ENCODE measurements around the gene SLC5A4.
A peak's percentile ranks its signal among the peaks of the same experiment; 100 is the strongest.
"Not testable (repeated sequence)": the region's sequence is repeated elsewhere in the genome, so short reads cannot be mapped to it uniquely, and the experiment has no call there.

SLC5A4 gene

DNA sequence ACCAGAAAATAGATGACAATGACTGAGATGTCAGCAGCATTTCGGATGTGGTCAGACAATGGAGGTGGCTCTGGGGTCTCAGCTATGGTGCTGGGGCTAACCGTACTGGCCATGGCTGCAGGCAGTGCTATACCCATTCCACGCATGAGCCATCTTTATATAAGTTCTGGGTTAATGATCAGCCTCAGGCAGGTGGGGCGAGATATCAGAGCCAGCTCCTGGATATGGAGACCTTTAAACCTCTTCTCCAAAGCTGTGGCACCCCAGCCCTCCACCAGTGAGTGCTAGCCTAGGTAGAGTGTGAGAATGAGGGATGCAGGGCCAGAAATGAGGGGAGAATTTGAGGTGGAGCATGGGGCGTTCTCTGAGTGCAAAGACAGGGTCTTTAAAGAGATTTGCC is at the start of gene SLC5A4:
Gene SLC5A4, minus strand, starts transcription at position 131 of the 400 bp plus-strand sequence. Its CDS starts 18 bp downstream, at position 113.
- DNase-seq = no peak

DNA sequence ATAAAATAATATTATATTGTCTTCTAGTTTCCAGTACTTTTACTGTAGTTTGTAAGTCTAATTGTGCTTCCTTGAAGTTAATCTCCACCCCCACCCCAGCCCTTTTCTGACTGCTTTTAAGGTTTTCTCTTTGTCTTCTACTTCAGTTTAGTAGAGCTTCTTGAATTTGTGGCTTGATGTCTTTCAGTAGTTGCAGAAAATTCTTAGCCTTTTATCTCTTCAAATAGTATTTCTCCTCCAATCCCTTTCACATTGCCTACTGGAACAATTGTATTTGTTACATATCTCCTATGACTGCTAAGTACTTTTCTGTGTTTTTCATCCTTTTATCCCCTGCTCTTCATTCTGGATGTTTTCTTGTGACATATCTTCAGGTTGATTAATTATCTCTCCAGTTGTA is 38.8 kb upstream of the SLC5A4 start:
- DNase-seq = not testable (repeated sequence)

GRCh38 chr22:32286290-32286840 is 31.2 kb upstream of the SLC5A4 start:
- no peak for DNase-seq

DNA sequence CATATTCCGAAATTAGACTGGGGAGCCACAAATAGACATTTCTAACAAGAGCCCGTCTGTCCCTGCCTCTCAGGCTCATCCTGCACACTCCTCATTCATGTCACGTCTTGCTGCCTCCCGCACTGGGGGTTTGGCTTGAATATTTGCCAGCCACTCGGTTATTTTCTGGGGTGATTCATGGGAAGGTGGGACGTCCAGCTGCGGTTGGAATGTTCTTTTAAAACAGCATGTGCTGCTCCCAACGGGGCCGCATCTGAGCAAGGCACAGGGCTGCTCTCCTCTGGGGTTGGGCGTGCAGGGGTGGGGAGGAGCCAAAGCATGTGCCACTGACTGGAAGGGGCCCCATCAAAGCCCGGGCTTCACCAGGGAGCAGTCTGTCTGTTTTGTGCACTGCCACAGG is 25.9 kb upstream of the SLC5A4 start:
- peak; percentile 29 for DNase-seq

GRCh38 chr22:32275353-32275752 is 20.2 kb upstream of the SLC5A4 start:
- DNase-seq = not testable (repeated sequence)

GRCh38 chr22:32271389-32271788 is 16.2 kb upstream of the SLC5A4 start:
- no peak for DNase-seq

GRCh38 chr22:32270641-32271369 is 15.7 kb upstream of the SLC5A4 start:
- DNase-seq = no peak

- no peak for DNase-seq
Observed at GRCh38 chr22:32269316-32269715, 14.2 kb upstream of the SLC5A4 start.

DNA sequence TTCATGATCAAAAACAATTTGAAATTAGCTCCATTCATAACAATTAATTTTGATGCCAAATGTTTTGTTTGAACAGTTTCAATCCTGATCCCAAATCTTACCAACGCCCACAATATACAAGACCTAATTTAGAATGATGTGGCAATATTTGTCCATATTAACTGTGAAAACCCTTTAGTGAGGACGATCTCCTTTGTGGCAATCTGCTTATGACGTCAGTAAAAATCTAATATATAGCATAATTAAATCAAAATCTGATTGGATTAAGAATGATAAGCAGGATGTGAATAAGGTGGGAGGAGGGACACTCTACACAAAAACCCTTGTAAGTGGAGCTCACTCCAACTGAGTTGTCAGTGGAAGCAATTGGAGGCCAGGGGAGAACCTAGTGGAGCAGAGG is 11.9 kb upstream of the SLC5A4 start:
- no peak for DNase-seq

- peak; percentile 70 for DNase-seq
Observed at GRCh38 chr22:32265882-32266767, 11.0 kb upstream of the SLC5A4 start.

DNA sequence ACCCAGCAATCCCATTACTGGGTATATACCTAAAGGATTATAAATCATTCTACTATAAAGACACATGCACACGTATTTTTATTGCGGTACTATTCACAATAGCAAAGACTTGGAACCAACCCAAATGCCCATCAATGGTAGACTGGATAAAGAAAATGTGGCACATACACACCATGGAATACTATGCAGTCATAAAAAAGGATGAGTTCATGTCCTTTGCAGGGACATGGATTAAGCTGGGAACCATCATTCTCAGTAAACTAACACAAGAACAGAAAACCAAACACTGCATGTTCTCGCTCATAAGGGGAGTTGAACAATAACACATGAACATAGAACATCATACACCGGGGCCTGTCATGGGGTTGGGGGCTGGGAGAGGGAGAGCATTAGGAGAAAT is 8.5 kb upstream of the SLC5A4 start:
- DNase-seq = not testable (repeated sequence)

- no peak for DNase-seq
Observed at GRCh38 chr22:32261306-32261705, 6.2 kb upstream of the SLC5A4 start.

- no peak for DNase-seq
Observed at GRCh38 chr22:32258791-32259190, 3.6 kb upstream of the SLC5A4 start.

DNA sequence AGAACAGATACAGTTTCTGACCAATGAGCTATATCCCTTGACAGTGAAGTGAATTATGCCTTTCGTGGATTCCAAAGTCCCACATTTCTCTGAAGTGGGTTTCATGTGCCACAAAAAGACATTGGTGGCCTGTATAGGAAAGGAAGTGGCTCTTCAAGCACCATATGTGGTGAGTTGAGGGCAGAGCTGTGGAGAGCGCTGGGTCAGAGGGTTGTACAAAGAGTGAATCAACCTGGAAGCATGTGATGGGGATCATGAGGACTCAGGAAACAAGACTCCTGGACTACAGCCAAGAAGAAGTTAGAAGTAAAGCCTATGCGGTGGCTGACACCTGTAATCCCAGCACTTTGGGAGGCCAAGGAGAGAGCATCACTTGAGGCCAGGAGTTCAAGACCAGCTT is 579 bp upstream of the SLC5A4 start:
- DNase-seq = no peak

GRCh38 chr22:32249231-32249630 is 5.9 kb downstream of the SLC5A4 start:
- DNase-seq = no peak

GRCh38 chr22:32248276-32248675 is 6.9 kb downstream of the SLC5A4 start:
- no peak for DNase-seq

GRCh38 chr22:32246166-32246565 is 9.0 kb downstream of the SLC5A4 start:
- no peak for DNase-seq

GRCh38 chr22:32245042-32245441 is 10.1 kb downstream of the SLC5A4 start:
- DNase-seq = no peak

DNA sequence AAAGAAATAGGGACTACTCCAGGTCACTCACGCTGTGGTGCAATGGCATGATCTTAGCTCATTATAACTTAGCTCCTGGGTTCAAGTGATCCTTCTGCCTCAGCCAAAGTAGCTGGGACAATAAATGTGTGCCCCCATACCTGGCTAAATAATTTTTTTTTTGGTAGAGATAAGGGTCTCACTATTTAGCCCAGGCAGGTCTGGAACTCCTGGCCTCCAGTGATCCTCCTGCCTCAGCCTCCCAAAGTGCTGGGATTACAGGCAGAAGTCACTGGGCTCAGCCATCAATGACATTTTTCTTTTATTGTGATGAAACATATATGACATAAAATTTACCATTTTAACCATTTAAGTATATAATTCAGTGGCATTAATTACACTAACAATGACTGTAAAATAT is 10.6 kb downstream of the SLC5A4 start:
- no peak for DNase-seq

- DNase-seq = no peak
Observed at GRCh38 chr22:32240461-32240860, 14.7 kb downstream of the SLC5A4 start.

DNA sequence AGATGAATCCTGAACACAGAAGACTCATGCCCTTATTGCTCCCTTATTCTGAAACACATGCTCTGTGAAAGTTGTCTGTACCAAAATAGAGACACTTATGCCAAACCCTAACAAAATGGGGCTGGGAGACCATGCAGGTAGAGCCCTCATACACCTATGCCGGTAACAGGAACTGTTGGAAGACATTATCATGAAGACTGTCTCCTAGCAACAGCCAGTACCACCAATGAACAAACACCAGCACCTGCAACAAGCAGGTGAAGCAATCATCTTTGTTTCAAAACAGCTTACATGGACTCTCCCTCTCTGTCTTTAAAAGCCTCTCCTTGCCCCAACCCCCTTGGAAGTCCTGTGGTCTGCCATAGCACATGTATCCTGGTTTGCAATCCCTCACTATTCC is 17.2 kb downstream of the SLC5A4 start:
- no peak for DNase-seq

DNA sequence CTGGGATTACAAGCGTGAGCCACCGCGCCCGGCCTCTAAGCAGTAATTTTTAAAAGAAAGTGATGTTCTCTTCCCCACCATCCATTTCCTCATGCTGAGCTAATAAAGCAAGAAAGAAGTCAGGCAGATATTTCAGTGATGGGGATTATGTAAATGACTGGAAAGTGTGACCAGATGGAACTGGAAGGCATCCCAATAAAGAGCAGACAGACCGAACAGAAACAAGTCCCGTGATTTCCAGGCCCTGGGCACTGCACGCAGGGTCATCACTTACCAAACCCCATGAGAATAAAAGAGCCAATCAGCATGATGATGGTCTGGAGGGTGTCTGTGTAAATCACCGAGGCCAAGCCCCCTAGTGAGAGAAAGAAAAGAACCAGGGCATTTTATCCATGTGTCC is 18.2 kb downstream of the SLC5A4 start:
- no peak for DNase-seq

- DNase-seq = no peak
Observed at GRCh38 chr22:32233091-32233490, 22.1 kb downstream of the SLC5A4 start.

Measured in femur (tissue), 1 donor.